Right forelimb (tissue), 1 donor: ENCODE measurements around the gene CYTH2.
"Not testable (repeated sequence)": the region's sequence is repeated elsewhere in the genome, so short reads cannot be mapped to it uniquely, and the experiment has no call there.

Experiments
- DNase-seq: peaks from one replicate; pipeline ENCODE4 v3.0.0-alpha.2; 2018

Gene CYTH2

GRCh38 chr19:48513289-48514122 is 44.3 kb downstream of the CYTH2 start:
- DNase-seq = no peak

- no peak for DNase-seq
Observed at GRCh38 chr19:48514123-48514458, 44.9 kb downstream of the CYTH2 start.

- DNase-seq = no peak
Observed at GRCh38 chr19:48516536-48516935, 47.4 kb downstream of the CYTH2 start.

- DNase-seq = no peak
Observed at GRCh38 chr19:48518207-48518606, 49.0 kb downstream of the CYTH2 start.

- not testable (repeated sequence) for DNase-seq
Observed at GRCh38 chr19:48519426-48519825, 50.3 kb downstream of the CYTH2 start.

- no peak for DNase-seq
Observed at GRCh38 chr19:48520134-48520533, 51.0 kb downstream of the CYTH2 start.

GRCh38 chr19:48524221-48524620 is 55.1 kb downstream of the CYTH2 start:
- no peak for DNase-seq

- no peak for DNase-seq
Observed at GRCh38 chr19:48524732-48525131, 55.6 kb downstream of the CYTH2 start.

GRCh38 chr19:48529156-48529555 is 60.0 kb downstream of the CYTH2 start:
- no peak for DNase-seq

GRCh38 chr19:48530066-48530720 is 61.0 kb downstream of the CYTH2 start:
- DNase-seq = no peak

GRCh38 chr19:48530770-48531169 is 61.6 kb downstream of the CYTH2 start:
- no peak for DNase-seq
